Measurements from ENCODE around the gene SOX4.

SOX4 gene

DNA sequence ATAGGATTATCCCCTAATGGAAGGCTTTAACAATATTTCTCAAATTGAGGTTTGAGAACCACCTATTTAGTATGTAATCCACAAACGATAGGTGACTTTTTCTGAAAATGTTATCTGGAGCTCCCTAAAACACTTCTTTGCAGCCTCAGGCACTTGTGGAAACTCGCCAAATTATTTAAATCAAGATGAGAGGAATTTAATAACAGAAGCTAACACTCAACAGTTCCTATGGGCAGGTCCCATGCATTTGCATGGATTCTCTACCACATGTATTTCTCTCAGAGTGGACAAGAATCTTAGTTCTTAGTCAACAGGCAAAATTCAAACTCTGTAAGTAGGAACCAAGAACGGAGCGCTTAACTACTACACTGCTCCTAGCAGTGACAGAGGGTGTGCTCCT is 20.7 kb downstream of the SOX4 start:
- DNase-seq (ENCODE audit: low spot score), result no peak

DNA sequence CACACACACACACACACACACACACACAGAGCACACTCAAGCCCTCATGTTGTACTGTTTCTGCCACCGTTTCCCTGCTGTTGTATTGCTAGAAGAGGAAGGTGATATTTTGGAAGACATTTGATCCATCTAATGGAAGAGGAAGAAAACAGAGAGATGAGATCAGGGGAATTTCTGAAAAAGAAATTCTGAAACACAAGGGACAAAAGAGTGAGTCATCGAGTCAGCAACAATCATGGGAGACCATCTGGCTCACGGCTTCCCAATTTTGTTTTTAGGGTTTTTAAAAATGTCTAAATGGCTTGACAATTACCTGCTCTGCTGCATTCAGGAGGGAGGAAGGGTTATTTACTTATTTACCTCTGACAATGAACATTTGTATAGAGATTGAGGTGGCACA is 22.0 kb downstream of the SOX4 start:
- DNase-seq (ENCODE audit: low spot score), result peak; percentile 67

DNA sequence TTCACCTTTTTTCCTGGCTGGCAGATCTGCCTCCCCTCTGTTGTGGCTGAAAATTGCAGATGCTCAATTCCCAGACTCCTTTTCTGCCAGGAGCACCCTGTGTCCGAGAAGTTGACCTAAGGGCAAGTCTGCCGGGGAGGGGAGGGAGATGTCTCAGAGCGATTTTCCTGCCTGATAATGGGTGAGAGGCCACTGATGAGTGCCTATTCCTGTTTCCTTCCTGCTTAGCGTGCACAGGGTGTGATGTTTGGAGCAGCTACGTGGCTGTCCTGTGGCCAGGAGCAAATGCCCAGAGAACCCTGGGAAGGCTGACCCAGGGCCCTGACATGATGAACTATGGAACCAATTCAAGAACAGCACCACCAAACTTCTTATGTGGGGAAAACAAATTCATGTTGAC is 22.5 kb downstream of the SOX4 start:
- peak; percentile 85 for DNase-seq (ENCODE audit: low spot score)

DNA sequence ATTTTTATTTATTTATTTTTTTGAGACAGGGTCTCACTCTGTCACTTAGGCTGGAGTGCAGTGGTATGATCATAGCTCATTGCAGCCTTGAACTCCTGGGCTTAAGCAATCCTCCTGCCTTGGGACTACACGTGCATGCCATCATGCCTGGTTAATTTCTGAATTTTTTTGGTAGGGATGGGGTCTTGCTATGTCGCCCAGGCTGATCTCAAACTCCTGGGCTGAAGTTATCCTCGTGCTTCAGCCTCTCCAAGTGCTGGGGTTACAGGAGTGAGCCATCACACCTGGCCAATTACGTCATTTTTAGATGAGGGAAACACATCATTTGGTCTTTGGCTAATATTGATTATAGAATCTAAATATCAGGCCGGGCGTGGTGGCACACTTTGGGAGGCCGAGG is 32.1 kb downstream of the SOX4 start:
- DNase-seq (ENCODE audit: low spot score), result no peak

DNA sequence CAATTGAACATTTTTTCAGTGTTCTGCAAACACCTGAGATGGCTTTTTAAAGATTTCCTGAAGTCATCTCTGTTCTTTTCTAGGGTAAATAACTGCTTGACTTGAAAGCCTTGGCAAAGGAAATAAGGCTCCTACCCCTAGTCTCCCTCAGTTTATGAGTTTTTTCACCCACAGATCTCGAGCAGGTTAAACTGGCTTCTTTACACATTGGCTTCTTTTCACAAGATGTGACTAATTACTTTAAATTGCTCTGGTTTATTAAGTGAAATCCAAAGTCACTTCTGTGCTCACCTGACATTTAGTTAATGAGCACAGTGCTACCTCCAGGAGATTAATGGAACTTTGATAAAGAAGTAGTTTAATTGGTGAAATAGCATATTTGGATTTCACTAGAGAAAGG is 33.2 kb downstream of the SOX4 start:
- no peak for DNase-seq (ENCODE audit: low spot score)

DNA sequence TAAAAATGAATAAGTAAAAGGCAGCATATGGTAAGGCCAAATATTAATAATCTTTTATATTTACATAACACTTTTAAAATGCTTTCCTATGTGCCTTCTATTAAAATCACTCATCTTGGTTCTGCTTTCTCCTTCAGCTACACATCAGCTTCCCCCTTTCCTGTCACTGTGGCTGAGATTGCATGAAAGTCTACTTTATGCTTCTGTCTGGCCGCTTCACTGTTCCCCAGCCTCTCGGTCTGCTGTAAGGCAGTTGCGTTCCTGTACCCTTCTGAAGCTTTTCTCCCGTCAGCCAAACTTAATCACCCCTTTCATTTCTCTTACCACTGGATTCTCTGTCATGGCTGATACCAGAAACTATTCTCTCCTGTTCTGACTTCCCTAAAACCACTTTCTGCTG is 34.6 kb downstream of the SOX4 start:
- no peak for DNase-seq (ENCODE audit: low spot score)

DNA sequence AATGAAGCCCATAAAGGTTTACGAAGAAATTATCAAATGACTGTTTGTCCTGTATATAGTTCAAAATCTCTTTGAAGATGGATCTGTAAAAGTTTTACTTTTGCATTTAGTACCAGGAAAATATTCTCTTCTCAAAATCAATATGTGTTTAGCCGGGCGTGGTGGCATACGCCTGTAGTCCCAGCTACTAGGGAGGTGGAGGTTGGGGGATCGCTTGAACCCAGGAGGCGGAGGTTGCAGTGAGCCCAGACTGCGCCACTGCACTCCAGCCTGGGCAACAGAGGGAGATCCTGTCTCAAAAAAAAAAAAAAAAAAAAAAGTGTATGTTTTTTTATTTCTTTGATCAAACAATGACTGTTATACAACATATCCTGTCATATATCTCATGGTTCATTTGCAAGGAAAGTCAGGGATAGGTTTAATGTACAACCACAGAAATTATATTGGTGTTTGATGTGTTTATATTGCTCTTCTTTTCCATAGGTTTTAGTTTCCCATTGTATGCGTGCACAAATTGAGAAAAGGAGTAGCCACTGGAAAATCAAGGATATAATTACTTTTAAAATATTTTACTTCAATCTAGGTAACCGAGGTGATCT is 40.1 kb downstream of the SOX4 start:
- no peak for DNase-seq (ENCODE audit: low spot score)

DNA sequence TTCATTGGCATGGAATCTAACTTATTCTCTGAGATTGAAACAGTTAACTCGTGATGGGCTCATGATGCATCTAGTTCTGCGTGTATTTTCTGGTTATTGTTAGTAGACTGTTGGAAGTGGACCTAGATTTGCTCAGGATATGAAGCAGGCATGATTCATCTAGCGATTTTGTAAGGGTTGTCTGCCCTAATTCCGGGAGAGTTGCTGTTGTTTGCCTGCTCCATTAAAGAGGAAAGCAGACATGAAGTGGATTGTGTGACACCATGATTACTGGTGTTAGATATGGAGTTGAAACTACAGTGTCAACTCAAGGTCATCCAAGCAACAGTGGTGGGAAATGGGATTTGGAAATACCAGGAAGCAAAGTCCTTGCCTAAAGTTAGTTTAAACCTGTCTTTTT is 41.0 kb downstream of the SOX4 start:
- peak; percentile 100 for DNase-seq (ENCODE audit: low spot score)

- no peak for DNase-seq (ENCODE audit: low spot score)
Measured at GRCh38 chr6:21636876-21637275, 43.3 kb downstream of the SOX4 start.

GRCh38 chr6:21639316-21639715 is 45.8 kb downstream of the SOX4 start:
- DNase-seq (ENCODE audit: low spot score), result no peak
